Heart right ventricle (tissue), 16 donors: ENCODE measurements around the gene MS4A1. TPM values are rescaled to one million over a fixed set of nuclear protein-coding genes. Genes with fewer than 3 reads are reported as not detected.
A peak's percentile ranks its signal among the peaks of the same experiment; 100 is the strongest.

Experiments
- ATAC-seq, 8 donors: fragments of 200-7000 bp; cut with Tn5 transposase; one replicate each; pipeline ENCODE4 v1.9.1; 2020; ENCODE audit warnings: mild to moderate bottlenecking in 8 of 8, moderate library complexity in 8 of 8, moderate number of reproducible peaks in 1 of 8
- DNase-seq, 2 donors: peaks; one replicate each; pipeline ENCODE4 v3.0.0-alpha.2; 2020
- H3K27ac ChIP-seq, 10 donors: fragments of 200-600 bp; sonication (generic) in 2 of 10; one replicate each; pipeline versions ENCODE4 v1.5.0 to v1.8.0; 2020 to 2022; ENCODE audit warnings: mild to moderate bottlenecking in 3 of 10
- H3K27me3 ChIP-seq, 7 donors: fragments of 200-600 bp; one replicate each; pipeline ENCODE4 v1.8.0; 2021 to 2022; ENCODE audit warnings: mild to moderate bottlenecking in 2 of 7
- H3K36me3 ChIP-seq, 9 donors: fragments of 200-600 bp; sonication (generic) in 1 of 9; one replicate each; pipeline versions ENCODE4 v1.5.0 to v1.8.0; 2020 to 2022; ENCODE audit warnings: mild to moderate bottlenecking in 2 of 9
- H3K4me1 ChIP-seq, 9 donors: fragments of 200-600 bp; sonication (generic) in 1 of 9; one replicate each; pipeline versions ENCODE4 v1.5.0 to v1.8.0; 2020 to 2022; ENCODE audit warnings: mild to moderate bottlenecking in 4 of 9
- H3K4me3 ChIP-seq, 10 donors: fragments of 200-600 bp; sonication (generic) in 2 of 10; one replicate each; pipeline versions ENCODE4 v1.5.0 to v1.8.0; 2020 to 2022; ENCODE audit warnings: mild to moderate bottlenecking in 7 of 10, moderate library complexity in 2 of 10
- H3K9me3 ChIP-seq, 11 donors: fragments of 200-600 bp in 10 of 11; sonication (generic) in 2 of 11; one replicate each; pipeline versions ENCODE4 v1.5.0 to v1.8.0; 2013 to 2022; ENCODE audit warnings: mild to moderate bottlenecking in 2 of 11, control low read depth in 1 of 11, moderate library complexity in 1 of 11
- CTCF ChIP-seq, 9 donors: fragments of 200-600 bp; sonication (generic) in 2 of 9; IDR thresholded peaks; one replicate each; pipeline versions ENCODE4 v1.5.0 to v1.8.0; 2021 to 2022; ENCODE audit warnings: antibody characterized with exemption in 9 of 9, mild to moderate bottlenecking in 5 of 9, moderate library complexity in 1 of 9
- WGBS, 2 donors: extraction: QIAGEN DNeasy Blood & Tissue Kit; methylation state at CpG; one replicate each; pipeline ENCODE4 v1.1.7; 2013; ENCODE audit warnings: inconsistent platforms in 1 of 2; 5-methylcytosine and 5-hydroxymethylcytosine counted together
- intact Hi-C, 10 donors: fragments of 100-400 bp; cut with DNase I; formaldehyde crosslinking; loops; one replicate each; pipeline versions ENCODE4 v1.11.1 to v1.14.2; 2022
- polyA plus RNA-seq, 2 donors: library from polyadenylated mRNA; stranded (reverse); fragments of 200-250 nt; gene quantifications; one replicate each; pipeline ENCODE4 v1.2.3, GENCODE V29; 2013
- total RNA-seq, 10 donors: library from RNA; stranded (reverse); fragmentation: NEBNext Ultra II Directional in 3 of 10; extraction: Animal tissue kit (Norgen Biotek cat#: 25700) in 3 of 10; gene quantifications; one replicate each; pipeline versions ENCODE4 v1.2.1 to v1.2.4, GENCODE V29; 2021 to 2023
- donor health status: Arrhythmogenic right ventricular cardiomyopathy.
- donor health status: ischemic (EF 13 %, LVEDD 7.1; RV severe dilation, severe dysfunction).
- donor health status: healthy with polysubstance abuse.
- donor health status: DM: no; HTN: yes; CAD: no.
- donor health status: DM: no; HTN: no; CAD: no.
- donor health status: ischemic (EF 25% LVEDD 6.9; RV normal size, moderate dysfunction).
- donor health status: ischemic (EF 25% LVEDD 5.7; RV mildly dilated, moderate dysfunction).
- donor health status: healthy.
- donor health status: DM: yes; HTN: yes; CAD: no.
- donor health status: Ischemic cardiomyopathy.
- donor health status: ischemic (EF 35%, LVEDD 5.7; RV mildly dilated, moderate dysfunction).
- donor health status: nonischemic (EF 11% LVEDD 7.7; RV severe dilation, severe dysfunction).
- donor health status: DM: yes; HTN: yes; CAD: no.
- donor health status: PGD.
- donor health status: ischemic (EF 29% LVEDD 5.4; RV normal size, mild dysfunction).
- donor health status: nonischemic (EF 23%, LVEDD 6.1; RV moderate dilation, normal function).

MS4A1 gene
- total and polyA plus RNA-seq, 12 donors, result 0.17 to 0.51 (median 0.40) TPM; not detected in 8

- DNase-seq (no peak), ATAC-seq (no peak)
- H3K27me3 ChIP-seq, result no peaks in the 10 kb centered on the region
- H3K4me3 ChIP-seq, result no peak overlapping the region
- 60 to 63% methylated on average over 2 of the region's 2 CpGs for WGBS, 2 donors
- H3K36me3 ChIP-seq, result no peaks in the 10 kb centered on the region
- H3K4me1 ChIP-seq, result peaks cover 0 to 6% (median 0%) of the 10 kb centered on the region in 9 donors
- peak overlapping the region in 1 of 10 donors; percentile 70 for H3K27ac ChIP-seq
- TF ChIP-seq CTCF (IDR thresholded peaks at IDR 0.05), result no peak
- no peaks in the 10 kb centered on the region for H3K9me3 ChIP-seq
- intact Hi-C loops, result no loop called here
Measured at GRCh38 chr11:60468829-60469228, 13.2 kb downstream of the MS4A1 start.

GRCh38 chr11:60469723-60470122 is 14.1 kb downstream of the MS4A1 start:
- H3K27me3 ChIP-seq, result no peaks in the 10 kb centered on the region
- WGBS, 2 donors, result 58 to 61% methylated on average over 2 of the region's 2 CpGs
- no peak overlapping the region for H3K27ac ChIP-seq
- H3K9me3 ChIP-seq, result peaks cover 0 to 4% (median 0%) of the 10 kb centered on the region in 11 donors
- no peaks in the 10 kb centered on the region for H3K36me3 ChIP-seq
- no peak for TF ChIP-seq CTCF (IDR thresholded peaks at IDR 0.05)
- H3K4me1 ChIP-seq, result peaks cover 0 to 6% (median 0%) of the 10 kb centered on the region in 9 donors
- ATAC-seq (no peak), DNase-seq (no peak)
- intact Hi-C loops, result loop anchor here in 1 of 10 donors (10.0 kb wide), 1 partner anchor 55 kb away; no protein-coding TSS in a partner anchor
- no peak overlapping the region for H3K4me3 ChIP-seq

- WGBS, 2 donors, result 43 to 58% methylated on average over 6 of the region's 6 CpGs
- TF ChIP-seq CTCF (IDR thresholded peaks at IDR 0.05), result no peak
- H3K27me3 ChIP-seq, result no peaks in the 10 kb centered on the region
- H3K27ac ChIP-seq, result peak overlapping the region in 1 of 10 donors; percentile 73
- H3K36me3 ChIP-seq, result no peaks in the 10 kb centered on the region
- peaks cover 0 to 4% (median 0%) of the 10 kb centered on the region in 11 donors for H3K9me3 ChIP-seq
- DNase-seq, result no peak
- peak in 3 of 8 donors; percentile 38 to 62 (median 53) for ATAC-seq
- intact Hi-C loops, result loop anchor here in 1 of 10 donors (10.0 kb wide), 1 partner anchor 62 kb away; no protein-coding TSS in a partner anchor
- H3K4me1 ChIP-seq, result peaks cover 0 to under 1% (median 0%) of the 10 kb centered on the region in 9 donors
- H3K4me3 ChIP-seq, result no peak overlapping the region
Measured at GRCh38 chr11:60477035-60477445, 21.4 kb downstream of the MS4A1 start.

GRCh38 chr11:60482361-60482760 is 26.7 kb downstream of the MS4A1 start:
- Histone ChIP-seq H3K4me3 (no peak overlapping the region), H3K27me3 (no peaks in the 10 kb centered on the region), H3K4me1 (peaks cover 0 to 7% (median 0%) of the 10 kb centered on the region in 9 donors), H3K36me3 (no peaks in the 10 kb centered on the region), H3K9me3 (no peaks in the 10 kb centered on the region), H3K27ac (peak overlapping the region in 1 of 10 donors; percentile 10)
- no peak for TF ChIP-seq CTCF (IDR thresholded peaks at IDR 0.05)
- ATAC-seq (peak in 4 of 8 donors; percentile 33 to 52 (median 38)), DNase-seq (no peak)
- intact Hi-C loops, result no loop called here
- WGBS, 2 donors, result 27 to 30% methylated on average over 2 of the region's 2 CpGs
